B cell (primary cell): ENCODE results near the gene SERPINF2. TPM values are rescaled to one million over a fixed set of nuclear protein-coding genes. Genes with fewer than 3 reads are reported as not detected.

Experiments used
- ATAC-seq: fragments of 200-7000 bp; cut with Tn5 transposase; one replicate; pipeline ENCODE4 v1.10.0; 2021; ENCODE audit warnings: low read depth, mild to moderate bottlenecking, moderate number of reproducible peaks, moderate library complexity
- CTCF ChIA-PET: fragments of 350-600 bp; sonication (Branson Sonifier 250); formaldehyde crosslinking; loops from one replicate; lab custom pipeline; 2021; ENCODE audit warnings: antibody characterized with exemption, inconsistent platforms; lab: Charles Lee
- POLR2A ChIA-PET: fragments of 350-600 bp; sonication (Branson Sonifier 250); formaldehyde crosslinking; loops from one replicate; lab custom pipeline; 2021; ENCODE audit warnings: antibody characterized with exemption; lab: Charles Lee
- DNase-seq: peaks from one replicate; pipeline ENCODE4 v3.0.0; 2013
- H2AFZ ChIP-seq: 2 replicates; pipeline ENCODE4 v1.6.1; 2012; ENCODE audit warnings: mild to moderate bottlenecking, low read depth, low read length; ENCODE audit not compliant: insufficient read depth, poor library complexity, severe bottlenecking
- H3K27ac ChIP-seq, 2 donors: 1 replicate in 1 of 2; 2 replicates in 1 of 2; pipeline ENCODE4 v1.5.1; 2012 to 2013; ENCODE audit warnings: low read length in 2 of 2, mild to moderate bottlenecking in 2 of 2, moderate library complexity in 1 of 2
- H3K27me3 ChIP-seq, 4 experiments: fragments of 200-600 bp in 1 of 4; sonication (generic) in 1 of 4; replicated peaks in 1 of 4; 1 replicate in 2 of 4; 2 replicates in 2 of 4; pipeline versions ENCODE4 v1.6.1 to v1.7.0; 2013 to 2016; ENCODE audit warnings: low read length in 3 of 4, mild to moderate bottlenecking in 2 of 4, mixed read lengths in 1 of 4, moderate library complexity in 1 of 4; ENCODE audit not compliant: insufficient read depth in 4 of 4, control insufficient read depth in 3 of 4; ENCODE audit errors: control extremely low read depth in 1 of 4
- H3K36me3 ChIP-seq, 2 experiments: replicated peaks in 1 of 2; 1 replicate in 1 of 2; 2 replicates in 1 of 2; pipeline versions ENCODE4 v1.6.1 to v1.7.1; 2013; ENCODE audit warnings: low read length in 1 of 2; ENCODE audit not compliant: insufficient read depth in 2 of 2, control insufficient read depth in 1 of 2; ENCODE audit errors: control extremely low read depth in 1 of 2, extremely low read depth in 1 of 2
- H3K4me1 ChIP-seq, 2 donors: fragments of 200-600 bp in 1 of 2; sonication (generic) in 1 of 2; 1 replicate in 1 of 2; 2 replicates in 1 of 2; pipeline versions ENCODE4 v1.5.1 to v1.6.1; 2013 to 2017; ENCODE audit warnings: low read length in 2 of 2; ENCODE audit not compliant: control insufficient read depth in 2 of 2, insufficient read depth in 2 of 2
- H3K4me2 ChIP-seq: replicated peaks from 2 replicates; pipeline ENCODE3; 2012; ENCODE audit warnings: mild to moderate bottlenecking, low read depth, low read length; ENCODE audit not compliant: poor library complexity, severe bottlenecking
- H3K4me3 ChIP-seq, 5 experiments: fragments of 200-600 bp in 1 of 5; sonication (generic) in 1 of 5; 1 replicate in 3 of 5; 2 replicates in 2 of 5; pipeline versions ENCODE4 v1.5.1 to v1.7.0; 2011 to 2016; ENCODE audit warnings: low read length in 4 of 5, mild to moderate bottlenecking in 4 of 5, low read depth in 2 of 5, control low read depth in 1 of 5, moderate library complexity in 1 of 5; ENCODE audit not compliant: insufficient read depth in 1 of 5; ENCODE audit errors: control extremely low read depth in 1 of 5, extremely low read depth in 1 of 5
- H3K79me2 ChIP-seq: fragments of 200-600 bp; sonication (generic); one replicate; pipeline ENCODE4 v1.6.0; 2016; ENCODE audit warnings: low read length; ENCODE audit not compliant: control insufficient read depth, insufficient read depth
- H3K9ac ChIP-seq: fragments of 200-600 bp; sonication (generic); 2 replicates; pipeline ENCODE4 v1.6.1; 2017; ENCODE audit warnings: mild to moderate bottlenecking, low read length, moderate library complexity
- H3K9me3 ChIP-seq, 3 donors: one replicate each; pipeline versions ENCODE4 v1.6.1 to v1.7.1; 2013; ENCODE audit warnings: low read length in 2 of 3; ENCODE audit not compliant: control insufficient read depth in 2 of 3, insufficient read depth in 1 of 3; ENCODE audit errors: control extremely low read depth in 1 of 3
- H4K20me1 ChIP-seq: 2 replicates; pipeline ENCODE4 v1.6.0; 2012; ENCODE audit warnings: mild to moderate bottlenecking, low read length; ENCODE audit not compliant: insufficient read depth, control insufficient read depth, poor library complexity, severe bottlenecking
- H3K27ac Mint-ChIP-seq: one replicate; pipeline ENCODE4 v1.8.0; 2021; ENCODE audit warnings: mixed read lengths
- H3K27me3 Mint-ChIP-seq: one replicate; pipeline ENCODE4 v1.8.0; 2021; ENCODE audit warnings: mixed read lengths
- H3K4me1 Mint-ChIP-seq: one replicate; pipeline ENCODE4 v1.8.0; 2021; ENCODE audit warnings: mixed read lengths
- H3K4me3 Mint-ChIP-seq: one replicate; pipeline ENCODE4 v1.8.0; 2021; ENCODE audit warnings: mixed read lengths
- H3K9me3 Mint-ChIP-seq: one replicate; pipeline ENCODE4 v1.8.0; 2022; ENCODE audit warnings: mixed read lengths; ENCODE audit not compliant: insufficient read depth
- CTCF ChIP-seq: fragments of 200-600 bp; IDR thresholded peaks from one replicate; pipeline ENCODE4 v1.8.0; 2022; ENCODE audit warnings: antibody characterized with exemption, mild to moderate bottlenecking
- EZH2 ChIP-seq: IDR thresholded peaks from 2 replicates; pipeline ENCODE4 v1.6.1; 2012; ENCODE audit warnings: borderline replicate concordance, low read depth, mild to moderate bottlenecking, moderate library complexity, low read length; ENCODE audit not compliant: insufficient read depth, poor library complexity, severe bottlenecking
- WGBS: methylation state at CpG from one replicate; pipeline ENCODE4 v1.1.5; 2013; ENCODE audit warnings: missing lambda C conversion rate; ENCODE audit not compliant: insufficient coverage; 5-methylcytosine and 5-hydroxymethylcytosine counted together
- intact Hi-C: fragments of 100-400 bp; cut with micrococcal nuclease; formaldehyde crosslinking; loops from one replicate; pipeline ENCODE4 v1.10.0; 2022
- polyA plus RNA-seq: library from polyadenylated mRNA; depleted of rRNA; stranded (reverse); fragments of >200 nt; gene quantifications from 2 replicates; pipeline ENCODE4 v1.2.3, GENCODE V29; 2012
- total RNA-seq, 2 donors: library from RNA; stranded (reverse); fragments of 120-200 nt in 1 of 2; gene quantifications; 1 replicate in 1 of 2; 2 replicates in 1 of 2; pipeline versions ENCODE4 v1.2.3 to v1.2.4, GENCODE V29; 2013 to 2022

SERPINF2 gene
- total and polyA plus RNA-seq, 2 donors (not counting 1 experiment from before 2014, with no cell fraction given): 0.97 to 3.9 TPM

GRCh38 chr17:1727876-1728630 lies 14.6 kb upstream of the SERPINF2 start:
- Histone ChIP-seq H3K4me1 (peaks cover 27 to 44% of the 10 kb centered on the region in 2 donors), H3K36me3 (peaks cover 0 to 35% of the 10 kb centered on the region in 2 experiments), H2AFZ (no peak overlapping the region), H3K27ac (no peak overlapping the region), H3K9ac (no peak overlapping the region), H3K79me2 (peaks cover 36% of the 10 kb centered on the region), H3K9me3 (no peaks in the 10 kb centered on the region), H4K20me1 (peaks cover 60% of the 10 kb centered on the region), H3K4me3 (no peak overlapping the region), H3K4me2 (no peak overlapping the region), H3K27me3 (no peaks in the 10 kb centered on the region)
- over 99% methylated on average over 27 of the region's 28 CpGs for WGBS
- CTCF ChIA-PET: interaction anchor here (12.4 kb wide), 1 partner anchor 57 kb away, joined by 397 read pairs; no protein-coding TSS in a partner anchor
- H3K4me3 Mint-ChIP-seq: peak overlapping the region; percentile 32
- POLR2A ChIA-PET: no interaction called here
- intact Hi-C loops: no loop called here
- ATAC-seq: no peak
- no peaks in the 10 kb centered on the region for H3K27me3 Mint-ChIP-seq
- TF ChIP-seq CTCF: no peak
- no peak for DNase-seq
- H3K9me3 Mint-ChIP-seq: no peaks in the 10 kb centered on the region
- peak overlapping the region; percentile 67 for H3K27ac Mint-ChIP-seq
- H3K4me1 Mint-ChIP-seq: peaks cover 50% of the 10 kb centered on the region

- peaks cover 59% of the 10 kb centered on the region for H4K20me1 ChIP-seq
- no peak overlapping the region for H3K9ac ChIP-seq
- intact Hi-C loops: no loop called here
- Mint-ChIP-seq H3K9me3 (no peaks in the 10 kb centered on the region), H3K4me3 (peak overlapping the region; percentile 52), H3K27ac (peak overlapping the region; percentile 50), H3K27me3 (no peaks in the 10 kb centered on the region), H3K4me1 (peaks cover 59% of the 10 kb centered on the region)
- H3K27ac ChIP-seq: no peak overlapping the region
- peaks cover 0 to 44% of the 10 kb centered on the region in 2 experiments for H3K36me3 ChIP-seq
- H3K27me3 ChIP-seq: no peaks in the 10 kb centered on the region
- ATAC-seq (no peak), DNase-seq (no peak)
- ChIA-PET POLR2A (interaction anchor here (0.6 to 4.9 kb wide), 3 partner anchors 8 to 60 kb away, joined by 3 to 33 read pairs (median 4); no protein-coding TSS in a partner anchor), CTCF (interaction anchor here (4.4 to 5.6 kb wide), 2 partner anchors 8 to 53 kb away, joined by 46 to 61 read pairs; no protein-coding TSS in a partner anchor)
- TF ChIP-seq EZH2: no peak
- TF ChIP-seq CTCF: no peak
- H3K4me1 ChIP-seq: peaks cover 23 to 49% of the 10 kb centered on the region in 2 donors
- peaks cover 34% of the 10 kb centered on the region for H3K79me2 ChIP-seq
- H2AFZ ChIP-seq: no peak overlapping the region
- H3K4me3 ChIP-seq: no peak overlapping the region
- H3K9me3 ChIP-seq: peaks cover 0 to 2% (median 0%) of the 10 kb centered on the region in 3 donors
- 92% methylated on average over 11 of the region's 15 CpGs for WGBS
- H3K4me2 ChIP-seq: no peak overlapping the region
Observed at GRCh38 chr17:1729966-1730325, 12.7 kb upstream of the SERPINF2 start.
